ENCODE measurements around the gene TIMM9.

DNA sequence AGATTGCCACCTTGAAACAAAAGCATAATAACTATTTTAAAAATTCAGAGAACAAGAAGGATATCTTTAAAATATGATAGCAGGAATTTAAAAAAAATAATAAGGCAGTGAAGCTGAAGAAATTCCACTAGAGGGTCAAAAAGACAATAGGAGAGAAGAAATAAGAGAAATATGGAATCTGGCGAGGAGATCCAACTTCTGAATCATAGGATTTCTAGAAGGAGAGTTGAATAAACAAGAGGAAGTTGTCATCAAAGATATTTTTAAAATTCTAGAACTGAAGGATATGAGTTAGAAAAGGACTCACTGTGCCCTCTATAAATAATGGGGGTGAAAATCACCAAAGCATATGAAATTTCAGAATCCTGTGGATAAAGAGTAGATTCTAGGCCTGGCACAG, 58.4 kb downstream of the TIMM9 start:
- TF ChIP-seq ZFP3 (CRISPR knock-in tag; IDR thresholded peaks at IDR 0.05) (no peak), ZNF70 (CRISPR knock-in tag; IDR thresholded peaks at IDR 0.05) (no peak), ZNF8 (CRISPR knock-in tag; IDR thresholded peaks at IDR 0.05) (no peak)

Measured in SK-N-SH treated with all-trans-retinoic acid at 6 μM for 48 hours (cell line).